HepG2 (cell line): ENCODE data around the gene NT5C. TPM values are rescaled to one million over a fixed set of nuclear protein-coding genes. Genes with fewer than 3 reads are reported as not detected.
A peak's percentile ranks its signal among the peaks of the same experiment; 100 is the strongest.

Experiments used
- BRF2 ChIP-seq: sonication (generic); formaldehyde crosslinking; IDR thresholded peaks from 2 replicates; pipeline ENCODE4 v1.8.1; 2022; ENCODE audit warnings: mild to moderate bottlenecking, missing genetic modification reagents
- FOXC1 ChIP-seq: sonication (generic); formaldehyde crosslinking; IDR thresholded peaks from 2 replicates; pipeline ENCODE4 v1.8.0; 2022; ENCODE audit warnings: mild to moderate bottlenecking, missing genetic modification reagents, borderline replicate concordance
- HMG20A ChIP-seq: IDR thresholded peaks from 2 replicates; pipeline ENCODE4 v1.6.1; 2016; ENCODE audit warnings: borderline replicate concordance
- HOXA7 ChIP-seq: sonication (generic); formaldehyde crosslinking; IDR thresholded peaks from 2 replicates; pipeline ENCODE4 v1.8.1; 2022; ENCODE audit warnings: mild to moderate bottlenecking, missing genetic modification reagents, moderate library complexity
- PAWR ChIP-seq: sonication (generic); formaldehyde crosslinking; IDR thresholded peaks from 2 replicates; pipeline ENCODE4 v1.4.0; 2020; ENCODE audit warnings: missing genetic modification reagents, mild to moderate bottlenecking, borderline replicate concordance
- PLRG1 ChIP-seq: fragments of 450-650 bp; conservative IDR thresholded peaks from 2 replicates; pipeline ENCODE4 v1.6.1; 2016
- PRDM4 ChIP-seq: sonication (generic); formaldehyde crosslinking; IDR thresholded peaks from 2 replicates; pipeline ENCODE4 v1.9.0; 2021; ENCODE audit warnings: missing genetic modification reagents, borderline replicate concordance
- RBAK ChIP-seq: sonication (generic); formaldehyde crosslinking; IDR thresholded peaks from 2 replicates; pipeline ENCODE4 v1.5.1; 2020; ENCODE audit warnings: mild to moderate bottlenecking, missing genetic modification reagents
- RXRB ChIP-seq: IDR thresholded peaks from 2 replicates; pipeline ENCODE4 v1.6.1; 2016; ENCODE audit warnings: borderline replicate concordance, missing genetic modification reagents, missing compliant biosample characterization
- ZBTB7A ChIP-seq: sonication (generic); formaldehyde crosslinking; IDR thresholded peaks from 2 replicates; pipeline ENCODE4 v1.8.0; 2022; ENCODE audit warnings: mild to moderate bottlenecking, missing genetic modification reagents
- ZNF3 ChIP-seq: IDR thresholded peaks from 2 replicates; pipeline ENCODE4 v1.7.0; 2017; ENCODE audit warnings: inconsistent platforms
- ZNF331 ChIP-seq: sonication (generic); formaldehyde crosslinking; IDR thresholded peaks from 2 replicates; pipeline ENCODE4 v1.4.0; 2020; ENCODE audit warnings: missing genetic modification reagents
- ZNF503 ChIP-seq: sonication (generic); formaldehyde crosslinking; IDR thresholded peaks from 2 replicates; pipeline ENCODE4 v1.4.0; 2020; ENCODE audit warnings: missing genetic modification reagents
- ZNF614 ChIP-seq: IDR thresholded peaks from 2 replicates; pipeline ENCODE4 v1.6.1; 2018; ENCODE audit warnings: missing biosample characterization, missing genetic modification reagents, inconsistent platforms, borderline replicate concordance
- ZNF646 ChIP-seq: sonication (generic); formaldehyde crosslinking; IDR thresholded peaks from 2 replicates; pipeline ENCODE4 v1.9.0; 2021; ENCODE audit warnings: mild to moderate bottlenecking, missing genetic modification reagents
- ZNF766 ChIP-seq: sonication (generic); formaldehyde crosslinking; IDR thresholded peaks from 2 replicates; pipeline ENCODE4 v1.5.0; 2020; ENCODE audit warnings: missing genetic modification reagents, borderline replicate concordance
- ZNF891 ChIP-seq: sonication (generic); formaldehyde crosslinking; IDR thresholded peaks from 2 replicates; pipeline ENCODE4 v1.5.0; 2020; ENCODE audit warnings: mild to moderate bottlenecking, missing genetic modification reagents
- polyA plus RNA-seq, 8 experiments: library from polyadenylated mRNA; depleted of rRNA in 3 of 8; stranded (reverse) in 7 of 8; unstranded in 1 of 8; fragments of >200 nt; fragmentation: Illumina TruSeq in 4 of 8; extraction: Trizol in 4 of 8; gene quantifications; 2 replicates each; pipeline versions ENCODE4 v1.2.1 to v1.2.3, GENCODE V29; 2011 to 2016; ENCODE audit warnings: low read depth in 4 of 8, missing spikeins in 1 of 8, mixed read lengths in 1 of 8; ENCODE audit not compliant: insufficient read depth in 1 of 8
- total RNA-seq, 5 experiments: library from RNA; depleted of rRNA; stranded (reverse); fragments of >200 nt; fragmentation: Illumina TruSeq; extraction: Trizol; gene quantifications; 2 replicates each; pipeline ENCODE4 v1.2.3, GENCODE V29; 2016; ENCODE audit warnings: low read depth in 1 of 5

The NT5C gene
- total and polyA plus RNA-seq, 2 of the 13 experiments (the other 11 are each of a cell fraction or from before 2014, with no cell fraction given), result 42.8 to 48.6 TPM

- TF ChIP-seq PRDM4 (CRISPR knock-in tag) (0 out of 2 replicates have a peak, but pooled peaks have one; percentile 42), ZNF891 (peak; percentile 82; the same call in 1 of the 2 replicates), ZNF614 (CRISPR knock-in tag) (peak; percentile 71; the same call in 1 of the 2 replicates), ZNF331 (CRISPR knock-in tag) (no peak; the same call in 1 of the 2 replicates), ZBTB7A (peak; percentile 35; the same call in 1 of the 2 replicates), ZNF646 (0 out of 2 replicates have a peak, but pooled peaks have one; percentile 16), FOXC1 (CRISPR knock-in tag) (peak; percentile 88; the same call in 1 of the 2 replicates), RXRB (CRISPR knock-in tag) (peak; percentile 35; the same call in 1 of the 2 replicates), RBAK (no peak), ZNF766 (CRISPR knock-in tag) (peak; percentile 79), BRF2 (CRISPR knock-in tag) (0 out of 2 replicates have a peak, but pooled peaks have one; percentile 58), PLRG1 (no peak), ZNF503 (CRISPR knock-in tag) (peak; percentile 33; the same call in 1 of the 2 replicates), PAWR (CRISPR knock-in tag) (no peak), HMG20A (CRISPR knock-in tag) (no peak; the same call in 1 of the 2 replicates), HOXA7 (CRISPR knock-in tag) (no peak), ZNF3 (no peak)
These were observed 21.9 kb downstream of the NT5C start, which contains the start of gene ARMC7 (continued) for GRCh38 chr17:75109407-75110233.
